ENCODE data around the gene SH3PXD2A. TPM values are rescaled to one million over a fixed set of nuclear protein-coding genes. Genes with fewer than 3 reads are reported as not detected.
A peak's percentile ranks its signal among the peaks of the same experiment; 100 is the strongest.

The SH3PXD2A gene
- total RNA-seq, 1 experiment from 2014 or later: 6.8 TPM

GRCh38 chr10:103564776-103565520 is 290.4 kb downstream of the SH3PXD2A start:
- peak; percentile 95 for DNase-seq
- H3K36me3 ChIP-seq (replicated peaks; ENCODE audit: control insufficient read depth, insufficient read depth, low read length): no peaks in the 10 kb centered on the region
- no peaks in the 10 kb centered on the region for H3K27me3 ChIP-seq (ENCODE audit: control insufficient read depth, insufficient read depth, low read length)
- H3K4me3 ChIP-seq (ENCODE audit: insufficient read depth, low read depth, low read length): no peak overlapping the region

- Histone ChIP-seq H3K36me3 (replicated peaks; ENCODE audit: control insufficient read depth, insufficient read depth, low read length) (no peaks in the 10 kb centered on the region), H3K27me3 (ENCODE audit: control insufficient read depth, insufficient read depth, low read length) (no peaks in the 10 kb centered on the region), H3K4me3 (ENCODE audit: insufficient read depth, low read depth, low read length) (no peak overlapping the region)
- no peak for DNase-seq
Measured at GRCh38 chr10:103564116-103564501, 291.3 kb downstream of the SH3PXD2A start.

GRCh38 chr10:103563231-103564115 is 291.9 kb downstream of the SH3PXD2A start:
- DNase-seq: no peak
- H3K4me3 ChIP-seq (ENCODE audit: insufficient read depth, low read depth, low read length): no peak overlapping the region
- H3K27me3 ChIP-seq (ENCODE audit: control insufficient read depth, insufficient read depth, low read length): no peaks in the 10 kb centered on the region
- H3K36me3 ChIP-seq (replicated peaks; ENCODE audit: control insufficient read depth, insufficient read depth, low read length): no peaks in the 10 kb centered on the region

- Histone ChIP-seq H3K27me3 (ENCODE audit: control insufficient read depth, insufficient read depth, low read length) (no peaks in the 10 kb centered on the region), H3K36me3 (replicated peaks; ENCODE audit: control insufficient read depth, insufficient read depth, low read length) (no peaks in the 10 kb centered on the region), H3K4me3 (ENCODE audit: insufficient read depth, low read depth, low read length) (no peak overlapping the region)
- no peak for DNase-seq
Measured at GRCh38 chr10:103562383-103562782, 293.0 kb downstream of the SH3PXD2A start.

GRCh38 chr10:103560886-103561285 is 294.5 kb downstream of the SH3PXD2A start:
- no peak overlapping the region for H3K4me3 ChIP-seq (ENCODE audit: insufficient read depth, low read depth, low read length)
- peaks cover 2% of the 10 kb centered on the region for H3K27me3 ChIP-seq (ENCODE audit: control insufficient read depth, insufficient read depth, low read length)
- H3K36me3 ChIP-seq (replicated peaks; ENCODE audit: control insufficient read depth, insufficient read depth, low read length): no peaks in the 10 kb centered on the region
- no peak for DNase-seq

- Histone ChIP-seq H3K4me3 (ENCODE audit: insufficient read depth, low read depth, low read length) (no peak overlapping the region), H3K27me3 (ENCODE audit: control insufficient read depth, insufficient read depth, low read length) (peaks cover 8% of the 10 kb centered on the region), H3K36me3 (replicated peaks; ENCODE audit: control insufficient read depth, insufficient read depth, low read length) (no peaks in the 10 kb centered on the region)
- DNase-seq: no peak
Measured at GRCh38 chr10:103559776-103560175, 295.6 kb downstream of the SH3PXD2A start.

- no peak overlapping the region for H3K4me3 ChIP-seq (ENCODE audit: insufficient read depth, low read depth, low read length)
- DNase-seq: no peak
- H3K36me3 ChIP-seq (replicated peaks; ENCODE audit: control insufficient read depth, insufficient read depth, low read length): no peaks in the 10 kb centered on the region
- H3K27me3 ChIP-seq (ENCODE audit: control insufficient read depth, insufficient read depth, low read length): peaks cover 10% of the 10 kb centered on the region
Measured at GRCh38 chr10:103558911-103559310, 296.5 kb downstream of the SH3PXD2A start.

- Histone ChIP-seq H3K4me3 (ENCODE audit: insufficient read depth, low read depth, low read length) (no peak overlapping the region), H3K27me3 (ENCODE audit: control insufficient read depth, insufficient read depth, low read length) (peaks cover 10% of the 10 kb centered on the region), H3K36me3 (replicated peaks; ENCODE audit: control insufficient read depth, insufficient read depth, low read length) (no peaks in the 10 kb centered on the region)
- DNase-seq: no peak
Measured at GRCh38 chr10:103557455-103557854, 297.9 kb downstream of the SH3PXD2A start.

- Histone ChIP-seq H3K4me3 (ENCODE audit: insufficient read depth, low read depth, low read length) (no peak overlapping the region), H3K36me3 (replicated peaks; ENCODE audit: control insufficient read depth, insufficient read depth, low read length) (no peaks in the 10 kb centered on the region), H3K27me3 (ENCODE audit: control insufficient read depth, insufficient read depth, low read length) (peaks cover 10% of the 10 kb centered on the region)
- no peak for DNase-seq
Measured at GRCh38 chr10:103556383-103557007, 298.9 kb downstream of the SH3PXD2A start.

- Histone ChIP-seq H3K27me3 (ENCODE audit: control insufficient read depth, insufficient read depth, low read length) (peaks cover 10% of the 10 kb centered on the region), H3K36me3 (replicated peaks; ENCODE audit: control insufficient read depth, insufficient read depth, low read length) (no peaks in the 10 kb centered on the region), H3K4me3 (ENCODE audit: insufficient read depth, low read depth, low read length) (peak overlapping the region; percentile 47)
- DNase-seq: no peak
Measured at GRCh38 chr10:103555712-103556111, 299.7 kb downstream of the SH3PXD2A start.

- no peak for DNase-seq
- no peaks in the 10 kb centered on the region for H3K36me3 ChIP-seq (replicated peaks; ENCODE audit: control insufficient read depth, insufficient read depth, low read length)
- peaks cover 10% of the 10 kb centered on the region for H3K27me3 ChIP-seq (ENCODE audit: control insufficient read depth, insufficient read depth, low read length)
- peak overlapping the region; percentile 47 for H3K4me3 ChIP-seq (ENCODE audit: insufficient read depth, low read depth, low read length)
Measured at GRCh38 chr10:103555325-103555649, 300.1 kb downstream of the SH3PXD2A start.

- Histone ChIP-seq H3K4me3 (ENCODE audit: insufficient read depth, low read depth, low read length) (peak overlapping the region; percentile 47), H3K27me3 (ENCODE audit: control insufficient read depth, insufficient read depth, low read length) (peaks cover 10% of the 10 kb centered on the region), H3K36me3 (replicated peaks; ENCODE audit: control insufficient read depth, insufficient read depth, low read length) (no peaks in the 10 kb centered on the region)
- DNase-seq: peak; percentile 92
Measured at GRCh38 chr10:103554488-103555324, 300.7 kb downstream of the SH3PXD2A start.

- Histone ChIP-seq H3K4me3 (ENCODE audit: insufficient read depth, low read depth, low read length) (no peak overlapping the region), H3K27me3 (ENCODE audit: control insufficient read depth, insufficient read depth, low read length) (peaks cover 10% of the 10 kb centered on the region), H3K36me3 (replicated peaks; ENCODE audit: control insufficient read depth, insufficient read depth, low read length) (no peaks in the 10 kb centered on the region)
- DNase-seq: no peak
Measured at GRCh38 chr10:103553743-103554487, 301.5 kb downstream of the SH3PXD2A start.
